GM18526 (cell line): ENCODE results near the gene GFRA4.

ENCODE experiments used
- POLR2A ChIP-seq: IDR thresholded peaks from 3 replicates; pipeline ENCODE4 v1.6.1; 2011; ENCODE audit not compliant: insufficient read length; ENCODE audit errors: extremely low read depth

GFRA4 gene

DNA sequence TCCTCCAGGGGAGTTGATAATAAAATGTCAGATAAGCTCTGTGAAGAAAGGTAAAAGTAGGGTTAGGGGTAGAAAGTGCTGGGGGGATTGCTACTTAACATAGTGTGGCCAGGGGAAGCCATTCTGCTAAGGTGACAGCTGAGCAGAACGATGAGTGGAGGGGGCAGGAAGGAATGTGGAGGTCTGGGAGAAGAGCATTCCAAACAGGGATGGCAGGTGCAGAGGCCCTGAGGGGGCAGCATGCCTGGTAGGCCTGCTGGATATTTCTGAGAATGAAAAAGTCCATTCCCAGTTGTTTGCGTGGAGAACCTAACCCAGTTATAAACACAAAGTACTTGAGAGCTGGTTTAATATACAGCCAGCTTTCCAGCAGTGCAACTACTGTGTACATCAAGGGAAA lies 9.3 kb downstream of the GFRA4 start:
- no peak for TF ChIP-seq POLR2A

DNA sequence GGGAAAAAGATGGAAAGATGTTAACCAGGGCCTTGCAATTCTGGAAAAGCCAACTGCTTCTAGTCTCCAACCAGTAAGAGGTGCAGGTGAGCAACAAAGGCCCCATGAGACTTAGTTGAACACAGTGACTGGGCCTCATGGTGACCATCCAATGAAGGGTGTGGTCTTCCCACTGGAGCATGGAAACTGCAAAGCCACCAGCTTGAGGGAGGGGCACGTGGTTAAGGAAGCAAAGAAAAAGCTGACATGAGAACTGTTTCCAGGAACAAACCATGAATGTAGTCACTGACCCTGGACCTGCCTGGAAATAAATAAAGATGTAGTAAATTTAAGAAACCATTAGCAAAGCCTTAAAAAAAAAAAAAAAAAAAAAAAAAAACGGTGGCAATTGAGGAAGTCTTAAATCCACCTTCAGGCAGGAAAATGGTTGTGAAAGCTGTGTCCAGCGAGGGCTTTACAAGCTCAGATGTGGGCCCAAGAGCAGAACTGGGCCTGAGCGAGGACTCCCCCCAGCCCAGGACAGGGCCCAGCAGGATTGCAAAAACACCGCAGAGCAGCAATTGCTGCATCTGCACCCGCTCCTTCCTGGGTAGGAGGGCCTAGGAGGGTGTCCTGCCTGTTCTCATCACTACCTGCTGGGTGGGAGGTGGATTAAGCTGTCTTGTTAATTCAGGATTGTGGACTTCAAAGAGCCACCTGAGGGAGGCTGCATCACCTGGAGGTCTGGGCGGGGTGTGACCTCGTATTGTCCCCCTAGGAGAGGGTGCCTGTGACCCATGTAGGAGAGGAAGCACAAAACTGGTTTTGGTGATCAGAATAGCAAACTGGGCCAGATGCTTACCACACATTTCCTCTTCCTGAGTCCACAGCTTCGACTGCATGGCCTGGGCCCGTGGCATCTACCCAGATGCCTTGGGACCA lies 10.3 kb downstream of the GFRA4 start:
- no peak for TF ChIP-seq POLR2A

DNA sequence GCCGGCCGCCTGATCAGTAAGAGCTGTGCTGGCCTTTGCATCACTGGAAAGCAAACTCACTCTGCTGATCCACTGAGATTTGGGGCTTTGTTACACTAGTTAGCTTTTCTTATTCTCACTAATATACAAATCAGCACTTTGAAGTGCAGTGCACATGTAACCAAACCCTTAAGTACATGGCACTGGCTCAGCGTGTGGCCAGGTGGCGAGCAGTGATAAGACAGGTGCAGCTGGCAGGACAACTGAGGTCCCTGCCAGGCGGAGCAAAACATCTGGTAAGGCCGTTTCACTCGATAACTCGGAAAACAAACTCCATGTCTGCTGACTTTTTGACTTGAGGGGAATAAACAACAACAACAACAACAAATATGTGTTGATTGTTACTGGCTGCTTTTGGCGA lies 11.0 kb downstream of the GFRA4 start:
- TF ChIP-seq POLR2A = no peak

DNA sequence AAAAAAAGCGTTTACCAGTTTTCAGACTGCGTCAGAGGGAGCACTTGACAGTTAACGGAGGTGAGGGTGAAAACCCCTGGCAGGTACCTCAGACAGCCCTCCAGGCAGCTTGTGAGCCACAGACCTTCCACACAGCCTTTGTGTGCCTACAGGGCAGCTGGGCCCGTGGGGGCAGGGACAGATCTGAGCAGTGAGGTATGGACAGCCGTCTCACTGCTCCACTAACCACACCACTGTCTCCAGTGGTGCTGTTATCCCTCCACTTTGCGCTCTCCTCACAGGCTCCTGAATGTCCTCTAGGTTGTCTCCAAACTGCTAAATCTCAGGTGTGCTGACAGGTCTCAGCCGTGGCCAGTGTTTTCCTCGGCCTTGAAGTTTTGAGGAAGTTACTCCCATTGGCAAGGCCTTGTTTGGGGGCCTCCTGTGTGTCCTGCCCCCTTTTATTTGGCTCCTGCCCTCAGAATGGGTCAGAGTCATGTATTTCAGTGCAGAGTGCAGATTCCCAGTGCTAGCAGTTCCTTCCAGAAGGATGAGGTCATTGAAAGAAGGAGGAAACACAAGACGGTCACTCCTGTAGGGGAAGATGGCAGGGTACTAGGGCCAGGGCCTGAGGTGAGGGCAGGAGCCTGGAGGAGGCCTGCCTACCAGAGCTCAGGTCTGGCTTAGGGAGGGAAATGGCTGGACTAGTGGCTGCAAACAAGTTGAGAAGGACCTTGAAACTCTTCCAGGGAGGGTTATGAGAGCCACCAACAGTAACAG lies 11.8 kb downstream of the GFRA4 start:
- TF ChIP-seq POLR2A = no peak

DNA sequence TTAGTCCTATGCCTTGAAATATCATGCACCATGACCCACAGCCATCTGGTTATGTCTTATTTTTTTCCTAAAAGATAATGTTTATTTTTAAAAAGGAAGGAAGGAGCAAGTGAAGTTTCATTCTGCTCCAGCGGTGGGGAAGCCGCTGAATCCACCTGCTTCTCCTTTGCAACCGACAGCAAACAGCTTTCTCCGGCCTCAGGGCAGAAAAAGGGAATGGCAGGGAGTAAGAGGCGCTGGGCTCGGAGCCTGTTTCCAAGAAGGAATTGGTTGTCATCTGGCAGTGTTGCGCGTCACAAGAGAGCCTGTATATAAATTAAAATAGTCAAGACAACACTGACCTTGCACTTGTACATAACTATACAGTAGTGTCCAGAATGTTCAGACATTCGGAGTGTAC lies 14.2 kb downstream of the GFRA4 start:
- no peak for TF ChIP-seq POLR2A

DNA sequence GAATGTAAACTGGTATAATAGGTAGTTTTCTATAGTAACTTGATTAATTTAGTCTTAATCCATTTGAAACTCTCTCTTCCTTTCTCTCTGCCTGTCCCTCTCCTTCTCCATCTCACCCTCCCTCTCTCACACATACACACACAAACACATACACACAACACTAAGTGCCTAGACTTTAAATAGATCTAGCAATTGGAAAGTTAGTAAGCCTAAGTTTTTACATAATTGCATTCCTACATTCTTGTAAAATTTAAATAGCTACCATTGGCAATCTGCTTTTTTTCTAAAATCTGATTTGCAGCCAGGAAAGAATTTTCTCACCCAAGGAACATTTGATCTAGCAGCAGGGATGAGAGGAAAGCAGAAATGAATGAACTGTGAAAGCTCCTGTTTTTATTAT lies 15.7 kb downstream of the GFRA4 start:
- no peak for TF ChIP-seq POLR2A

DNA sequence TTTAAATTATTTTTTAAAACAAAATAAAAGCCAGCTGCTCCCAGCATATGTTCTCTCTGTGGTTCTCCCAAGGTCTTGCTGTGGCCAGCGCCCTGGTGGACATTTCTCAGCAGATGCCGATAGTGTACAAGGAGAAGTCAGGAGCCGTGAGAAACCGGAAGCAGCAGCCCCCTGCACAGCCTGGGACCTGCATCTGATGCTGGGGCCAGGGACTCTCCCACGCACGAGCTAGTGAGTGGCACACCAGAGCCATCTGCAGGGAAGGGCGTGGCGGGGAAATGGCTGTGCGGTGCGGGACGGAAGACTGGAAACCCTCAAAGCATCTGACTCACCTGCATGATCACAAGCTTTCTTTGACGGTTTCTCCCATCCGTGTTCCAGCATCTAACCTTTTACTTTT lies 16.5 kb downstream of the GFRA4 start:
- TF ChIP-seq POLR2A = no peak

DNA sequence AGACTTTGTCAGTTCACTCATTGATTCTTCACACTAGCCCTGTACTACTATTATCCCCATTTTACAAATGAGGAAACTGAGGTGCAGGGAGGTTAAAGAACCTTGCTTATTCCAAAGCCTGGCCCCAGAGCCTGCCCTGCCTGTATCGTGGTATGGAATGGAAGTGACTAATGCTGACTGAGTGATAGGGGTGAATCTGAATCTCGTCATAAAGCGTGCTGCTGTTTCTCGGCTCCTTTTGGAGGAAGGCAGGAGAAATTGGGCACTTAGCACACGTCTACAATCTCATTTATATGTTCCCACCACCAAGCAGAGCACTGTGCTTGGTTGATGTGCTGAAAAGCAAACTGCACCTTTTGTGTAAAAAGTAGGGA lies 17.1 kb downstream of the GFRA4 start:
- no peak for TF ChIP-seq POLR2A

DNA sequence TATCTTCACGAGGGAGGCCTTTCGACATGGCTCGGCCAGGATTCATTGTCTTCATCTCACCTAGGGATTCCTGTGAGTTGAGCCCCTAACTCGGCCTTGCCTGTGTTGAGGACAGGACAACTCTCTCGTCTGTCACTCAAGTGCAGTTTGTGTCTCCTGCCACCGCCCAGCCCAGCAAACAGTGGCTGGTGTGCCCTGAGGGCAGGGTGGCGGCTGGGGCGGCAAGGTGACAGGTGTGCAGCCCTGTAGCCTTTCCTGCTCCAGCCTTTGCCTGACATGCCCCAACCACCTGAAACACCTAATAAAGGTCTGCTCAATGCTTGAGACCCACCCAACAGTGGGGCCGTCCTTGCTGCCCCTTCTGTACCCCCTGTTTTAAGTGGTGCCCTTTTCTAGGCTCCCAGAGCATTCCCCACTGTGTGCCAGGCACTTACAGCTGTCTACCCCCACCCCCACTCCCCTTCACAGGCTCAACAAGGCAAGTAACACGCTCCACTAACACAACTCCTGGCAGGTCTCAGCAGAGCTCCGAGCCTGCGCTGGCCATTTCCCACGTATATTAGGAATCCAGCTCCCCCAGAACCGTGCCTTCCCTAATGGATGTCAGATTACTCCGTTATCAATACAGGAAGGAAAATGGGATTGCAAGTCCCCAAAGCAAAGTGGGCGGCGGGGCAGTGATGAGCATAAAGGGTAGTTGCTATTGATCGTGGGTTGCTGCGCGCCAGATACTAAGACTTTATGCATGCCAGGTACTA lies 17.7 kb downstream of the GFRA4 start:
- no peak for TF ChIP-seq POLR2A

DNA sequence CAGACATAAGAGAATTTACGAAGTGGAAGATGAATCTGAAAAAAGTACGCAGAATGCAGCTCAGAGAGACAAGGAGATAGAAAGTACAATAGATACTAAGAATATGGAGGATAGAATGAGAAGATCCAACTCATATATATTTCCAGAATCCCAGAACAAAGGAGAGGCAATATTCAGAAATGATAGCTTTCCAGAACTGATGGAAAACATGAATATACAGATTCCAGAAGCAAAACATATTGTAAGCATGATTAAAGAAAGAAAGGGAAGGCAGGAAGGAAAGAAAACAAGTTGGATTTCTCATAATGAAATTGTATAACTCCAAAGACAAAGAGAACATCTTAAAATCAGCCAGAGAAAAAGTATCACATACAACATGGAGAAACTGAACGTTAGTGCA lies 22.9 kb downstream of the GFRA4 start:
- no peak for TF ChIP-seq POLR2A

DNA sequence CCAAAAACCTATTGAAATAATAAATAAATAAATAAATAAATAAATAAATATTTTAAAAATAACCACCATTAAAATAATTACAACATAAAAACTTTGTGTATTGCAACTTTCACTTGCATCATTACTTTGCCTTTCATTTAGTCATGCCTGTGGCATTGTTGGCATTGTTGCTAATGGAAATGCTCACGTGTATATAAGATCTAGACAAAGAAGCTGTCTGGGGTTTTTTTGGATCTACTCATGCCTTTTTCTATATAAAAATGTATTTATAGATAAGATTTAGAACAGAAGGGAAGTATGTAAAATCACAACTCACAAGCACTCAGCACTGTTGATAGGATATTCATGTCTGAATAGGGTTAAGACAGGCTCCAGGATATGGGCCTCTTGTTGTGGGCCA lies 27.9 kb downstream of the GFRA4 start:
- no peak for TF ChIP-seq POLR2A

DNA sequence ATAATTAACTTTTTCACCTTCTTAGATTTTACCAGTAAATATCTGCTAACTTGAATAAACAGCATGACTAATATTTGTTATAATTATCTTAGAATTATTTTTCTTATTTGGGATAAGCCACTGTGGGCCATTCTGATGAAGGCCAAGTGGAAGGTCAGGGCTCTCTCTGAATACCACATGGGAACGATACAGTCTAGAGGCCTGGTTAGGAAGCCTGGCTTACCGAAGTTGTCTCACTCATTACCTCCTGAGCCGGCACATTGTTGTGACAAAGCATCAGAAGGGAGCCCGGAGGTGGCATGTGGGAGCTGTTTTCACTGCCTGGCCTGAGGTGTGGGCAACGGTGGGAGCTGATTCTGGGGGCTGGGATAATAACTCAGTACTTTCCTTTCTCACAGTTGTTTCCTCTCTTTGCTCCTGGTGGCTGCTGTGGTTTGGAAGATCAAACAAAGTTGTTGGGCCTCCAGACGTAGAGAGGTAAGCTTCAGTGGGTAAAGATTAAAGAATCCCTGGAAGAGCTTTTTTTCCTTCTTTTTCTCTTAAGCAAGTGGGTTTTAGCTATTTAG lies 29.2 kb downstream of the GFRA4 start:
- TF ChIP-seq POLR2A = no peak

DNA sequence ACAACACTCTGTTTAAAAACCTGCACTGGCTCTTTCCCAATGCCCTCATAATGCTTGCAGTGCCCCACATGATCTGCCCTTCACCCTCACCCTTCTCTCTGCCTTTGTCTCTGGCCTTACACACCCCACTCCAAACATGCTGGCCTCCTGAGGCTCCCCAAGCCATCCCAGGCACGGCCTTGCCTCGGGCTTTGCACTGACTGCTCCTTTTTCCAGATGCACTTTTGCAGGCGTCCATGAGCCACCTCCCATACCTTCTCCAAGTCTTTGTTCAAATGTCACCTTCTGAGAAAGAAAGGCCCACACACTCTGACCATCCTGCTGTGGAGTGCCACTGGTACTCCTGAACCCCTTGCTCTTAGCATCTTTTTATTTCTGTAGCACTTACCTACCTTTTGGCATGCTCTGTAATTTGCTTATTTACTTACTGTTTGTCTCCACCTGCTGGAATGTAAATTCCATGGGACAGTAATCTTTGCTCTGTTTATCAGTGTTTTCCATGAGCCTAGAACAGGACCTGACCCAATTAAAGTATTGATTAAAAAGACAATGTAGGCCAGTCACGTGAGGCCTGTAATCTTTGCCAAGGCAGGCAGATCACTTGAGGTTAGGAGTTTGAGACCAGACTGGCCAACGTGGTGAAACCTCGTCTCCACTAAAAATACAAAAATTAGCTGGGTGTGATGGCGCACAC lies 30.7 kb downstream of the GFRA4 start:
- TF ChIP-seq POLR2A = no peak

DNA sequence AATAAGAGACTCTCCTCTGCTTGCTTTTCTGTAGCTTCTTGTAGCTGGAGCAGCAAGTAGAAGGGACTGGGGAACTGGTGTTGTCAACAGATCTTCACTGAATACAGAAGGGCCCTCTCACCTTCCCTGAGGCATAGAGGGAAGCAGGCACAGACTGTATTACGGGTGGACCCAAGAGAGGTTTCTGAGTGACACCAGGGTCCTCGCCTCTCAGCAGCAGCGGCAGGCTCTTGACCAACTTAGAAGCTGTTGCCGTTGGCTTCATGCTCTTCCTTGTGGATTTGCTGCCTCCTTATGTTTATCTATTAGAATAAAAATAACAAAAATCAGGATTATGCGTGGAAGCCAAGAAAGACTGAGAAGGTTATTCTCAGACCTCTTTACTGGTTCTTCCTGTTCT lies 31.7 kb downstream of the GFRA4 start:
- TF ChIP-seq POLR2A = no peak

DNA sequence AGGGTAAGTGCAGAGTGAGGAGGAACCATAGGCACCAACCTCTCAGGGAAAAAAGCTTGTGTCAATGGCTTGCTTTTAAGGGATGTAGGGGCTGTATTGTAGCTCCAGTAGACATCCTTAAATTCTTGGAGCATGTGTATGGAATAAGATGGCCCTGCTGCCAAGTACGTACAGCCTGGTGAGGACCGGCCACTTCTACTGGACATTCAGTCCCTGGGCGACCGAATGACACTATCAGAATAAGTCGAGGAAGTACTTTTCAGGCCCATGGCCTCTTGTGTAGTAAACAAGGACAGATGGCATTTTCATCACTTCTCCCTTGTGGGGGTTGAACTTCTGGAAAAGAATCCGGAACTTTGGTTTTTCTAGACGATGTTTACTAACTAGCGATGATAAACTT lies 32.8 kb downstream of the GFRA4 start:
- no peak for TF ChIP-seq POLR2A
